ENCODE measurements around the gene TRIM37.

Gene TRIM37

DNA sequence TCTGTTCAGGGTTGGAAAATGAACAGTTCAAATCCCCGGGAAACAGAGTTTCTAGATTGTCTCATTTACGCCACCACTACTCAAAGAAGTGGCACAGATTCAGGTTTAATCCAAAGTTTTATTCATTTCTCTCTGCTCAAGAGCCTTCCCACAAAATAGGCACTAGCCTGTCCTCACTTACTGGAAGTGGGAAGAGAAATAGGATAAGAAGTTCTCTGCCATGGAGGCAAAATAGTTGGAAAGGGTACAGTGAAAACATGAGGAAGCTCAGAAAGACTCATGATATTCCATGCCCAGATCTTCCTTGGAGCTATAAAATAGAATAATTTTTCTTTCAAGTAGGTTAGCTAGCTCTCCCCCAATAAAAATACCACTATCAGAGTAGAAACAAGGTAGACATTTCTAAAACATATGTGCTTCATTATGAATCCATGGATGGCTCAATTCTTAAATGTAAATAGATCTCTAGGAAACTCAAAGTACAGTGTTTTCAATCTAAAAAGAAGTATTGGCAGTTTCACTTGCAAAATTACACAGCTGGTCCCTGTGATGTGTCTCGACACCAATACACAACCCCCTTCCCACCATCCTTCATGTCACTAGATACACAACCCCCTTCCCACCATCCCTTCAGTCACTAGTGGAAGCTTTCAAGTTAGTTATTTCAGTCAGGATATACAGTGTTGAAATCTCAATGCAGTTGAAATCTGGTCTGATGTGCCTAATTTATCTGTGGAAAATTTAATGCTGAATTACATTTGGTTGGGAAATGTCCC, 125.8 kb downstream of the TRIM37 start:
- Histone ChIP-seq H2AFZ (ENCODE audit: low read depth) (no peak overlapping the region), H3K79me2 (ENCODE audit: insufficient read depth, low read depth) (no peaks in the 10 kb centered on the region), H3K9ac (no peak overlapping the region), H3K36me3 (ENCODE audit: insufficient read depth) (no peaks in the 10 kb centered on the region), H3K4me2 (no peak overlapping the region), H3K27ac (no peak overlapping the region), H3K4me1 (ENCODE audit: low read depth, poor library complexity, severe bottlenecking) (no peaks in the 10 kb centered on the region), H3K4me3 (IDR thresholded peaks at IDR 0.05; ENCODE audit: insufficient read depth, low read depth, low read length) (no peak overlapping the region), H3K27me3 (ENCODE audit: insufficient read depth, low read depth) (no peaks in the 10 kb centered on the region), H4K20me1 (ENCODE audit: insufficient read depth) (no peaks in the 10 kb centered on the region)
- TF ChIP-seq, protein P1, sequence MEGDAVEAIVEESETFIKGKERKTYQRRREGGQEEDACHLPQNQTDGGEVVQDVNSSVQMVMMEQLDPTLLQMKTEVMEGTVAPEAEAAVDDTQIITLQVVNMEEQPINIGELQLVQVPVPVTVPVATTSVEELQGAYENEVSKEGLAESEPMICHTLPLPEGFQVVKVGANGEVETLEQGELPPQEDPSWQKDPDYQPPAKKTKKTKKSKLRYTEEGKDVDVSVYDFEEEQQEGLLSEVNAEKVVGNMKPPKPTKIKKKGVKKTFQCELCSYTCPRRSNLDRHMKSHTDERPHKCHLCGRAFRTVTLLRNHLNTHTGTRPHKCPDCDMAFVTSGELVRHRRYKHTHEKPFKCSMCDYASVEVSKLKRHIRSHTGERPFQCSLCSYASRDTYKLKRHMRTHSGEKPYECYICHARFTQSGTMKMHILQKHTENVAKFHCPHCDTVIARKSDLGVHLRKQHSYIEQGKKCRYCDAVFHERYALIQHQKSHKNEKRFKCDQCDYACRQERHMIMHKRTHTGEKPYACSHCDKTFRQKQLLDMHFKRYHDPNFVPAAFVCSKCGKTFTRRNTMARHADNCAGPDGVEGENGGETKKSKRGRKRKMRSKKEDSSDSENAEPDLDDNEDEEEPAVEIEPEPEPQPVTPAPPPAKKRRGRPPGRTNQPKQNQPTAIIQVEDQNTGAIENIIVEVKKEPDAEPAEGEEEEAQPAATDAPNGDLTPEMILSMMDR (conservative IDR thresholded peaks at IDR 0.05; ENCODE audit: low read depth, low read length) = no peak

DNA sequence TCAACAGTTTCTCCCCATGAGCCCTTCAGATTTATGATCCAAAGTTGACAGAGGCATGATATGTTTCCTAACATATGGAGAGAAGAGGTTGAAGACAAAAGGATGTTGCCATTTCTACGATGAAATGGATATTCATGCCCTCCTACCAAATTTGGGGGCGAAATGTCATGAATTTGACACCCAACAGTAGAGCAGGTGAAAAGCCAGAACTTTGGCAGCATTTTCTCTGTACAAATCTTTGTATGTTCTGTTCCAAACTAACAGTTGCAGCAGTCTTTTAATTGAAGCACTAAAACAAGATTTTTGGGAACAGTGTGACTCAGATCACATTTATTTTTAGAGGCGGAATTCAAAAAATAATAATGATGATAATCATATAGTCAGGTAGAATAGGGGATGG, 130.1 kb downstream of the TRIM37 start:
- Histone ChIP-seq H3K4me3 (IDR thresholded peaks at IDR 0.05; ENCODE audit: insufficient read depth, low read depth, low read length) (no peak overlapping the region), H3K4me1 (ENCODE audit: low read depth, poor library complexity, severe bottlenecking) (no peaks in the 10 kb centered on the region), H3K27me3 (ENCODE audit: insufficient read depth, low read depth) (no peaks in the 10 kb centered on the region), H3K27ac (no peak overlapping the region), H3K79me2 (ENCODE audit: insufficient read depth, low read depth) (no peaks in the 10 kb centered on the region), H3K36me3 (ENCODE audit: insufficient read depth) (no peaks in the 10 kb centered on the region), H2AFZ (ENCODE audit: low read depth) (no peak overlapping the region), H3K4me2 (no peak overlapping the region), H3K9ac (no peak overlapping the region), H4K20me1 (ENCODE audit: insufficient read depth) (no peaks in the 10 kb centered on the region)
- TF ChIP-seq, protein P1 (conservative IDR thresholded peaks at IDR 0.05; ENCODE audit: low read depth, low read length) = no peak

GRCh38 chr17:58974354-58974753, 132.3 kb downstream of the TRIM37 start:
- Histone ChIP-seq H3K4me1 (ENCODE audit: low read depth, poor library complexity, severe bottlenecking) (peaks cover 4% of the 10 kb centered on the region), H2AFZ (ENCODE audit: low read depth) (no peak overlapping the region), H3K27ac (no peak overlapping the region), H3K4me2 (no peak overlapping the region), H3K9ac (no peak overlapping the region), H4K20me1 (ENCODE audit: insufficient read depth) (no peaks in the 10 kb centered on the region), H3K4me3 (IDR thresholded peaks at IDR 0.05; ENCODE audit: insufficient read depth, low read depth, low read length) (no peak overlapping the region), H3K27me3 (ENCODE audit: insufficient read depth, low read depth) (no peaks in the 10 kb centered on the region), H3K36me3 (ENCODE audit: insufficient read depth) (no peaks in the 10 kb centered on the region), H3K79me2 (ENCODE audit: insufficient read depth, low read depth) (no peaks in the 10 kb centered on the region)
- TF ChIP-seq, protein P1 (conservative IDR thresholded peaks at IDR 0.05; ENCODE audit: low read depth, low read length) = no peak

- Histone ChIP-seq H3K27ac (no peak overlapping the region), H4K20me1 (ENCODE audit: insufficient read depth) (no peaks in the 10 kb centered on the region), H3K4me2 (no peak overlapping the region), H3K79me2 (ENCODE audit: insufficient read depth, low read depth) (no peaks in the 10 kb centered on the region), H2AFZ (ENCODE audit: low read depth) (no peak overlapping the region), H3K36me3 (ENCODE audit: insufficient read depth) (no peaks in the 10 kb centered on the region), H3K27me3 (ENCODE audit: insufficient read depth, low read depth) (no peaks in the 10 kb centered on the region), H3K4me1 (ENCODE audit: low read depth, poor library complexity, severe bottlenecking) (peaks cover 11% of the 10 kb centered on the region), H3K9ac (no peak overlapping the region), H3K4me3 (IDR thresholded peaks at IDR 0.05; ENCODE audit: insufficient read depth, low read depth, low read length) (no peak overlapping the region)
- TF ChIP-seq, protein P1 (conservative IDR thresholded peaks at IDR 0.05; ENCODE audit: low read depth, low read length) = no peak
Observed at GRCh38 chr17:58970609-58971450, 135.8 kb downstream of the TRIM37 start.

Data from KMS-11 (cell line).